HL-60 (cell line): ENCODE data around the gene HAUS8.

Experiments
- DNase-seq, 2 experiments: peaks; one replicate each; pipeline ENCODE4 v3.0.0-alpha.2; 2010 to 2020; ENCODE audit warnings: low read depth in 1 of 2, low spot score in 1 of 2
- H3K27ac ChIP-seq: fragments of 250-450 bp; sonication (Bioruptor Pico); replicated peaks from 2 replicates; pipeline ENCODE4 v1.5.1; 2020; ENCODE audit warnings: mild to moderate bottlenecking, moderate library complexity
- H3K27me3 ChIP-seq: fragments of 250-450 bp; sonication (Bioruptor Pico); 2 replicates; pipeline ENCODE4 v1.5.1; 2021; ENCODE audit warnings: mild to moderate bottlenecking, moderate library complexity; ENCODE audit not compliant: insufficient read depth, poor library complexity, severe bottlenecking
- H3K4me3 ChIP-seq: replicated peaks from 2 replicates; pipeline ENCODE4 v1.5.1; 2011; ENCODE audit warnings: mild to moderate bottlenecking, control low read depth, low read length; ENCODE audit not compliant: insufficient read depth
- CTCF ChIP-seq: IDR thresholded peaks from one replicate; pipeline ENCODE4 v1.5.1; 2011; ENCODE audit warnings: low read length, control low read depth, inconsistent platforms; ENCODE audit not compliant: insufficient read depth
- GABPA ChIP-seq: IDR thresholded peaks from 2 replicates; pipeline ENCODE4 v1.6.1; 2012; ENCODE audit warnings: low read depth
- POLR2AphosphoS5 ChIP-seq: IDR thresholded peaks from 2 replicates; pipeline ENCODE4 v1.6.1; 2012; ENCODE audit warnings: low read depth
- REST ChIP-seq: IDR thresholded peaks from 2 replicates; pipeline ENCODE4 v1.6.1; 2012; ENCODE audit warnings: low read depth; ENCODE audit not compliant: insufficient replicate concordance
- SPI1 ChIP-seq: IDR thresholded peaks from 2 replicates; pipeline ENCODE4 v1.6.1; 2012; ENCODE audit warnings: low read depth, mild to moderate bottlenecking, borderline replicate concordance

HAUS8 gene

GRCh38 chr19:17005000-17005399, 70.3 kb downstream of the HAUS8 start:
- no peak for TF ChIP-seq GABPA
- no peak for TF ChIP-seq POLR2AphosphoS5
- TF ChIP-seq CTCF, result no peak
- TF ChIP-seq REST, result no peak
- TF ChIP-seq SPI1, result no peak
- DNase-seq, result no peak
- H3K27ac ChIP-seq, result no peak overlapping the region
- H3K4me3 ChIP-seq, result no peak overlapping the region
- H3K27me3 ChIP-seq, result no peaks in the 10 kb centered on the region

GRCh38 chr19:17004386-17004785, 70.9 kb downstream of the HAUS8 start:
- no peak overlapping the region for H3K27ac ChIP-seq
- H3K27me3 ChIP-seq, result no peaks in the 10 kb centered on the region
- DNase-seq, result no peak
- H3K4me3 ChIP-seq, result no peak overlapping the region
- TF ChIP-seq REST, result no peak
- TF ChIP-seq CTCF, result no peak
- TF ChIP-seq GABPA, result no peak
- no peak for TF ChIP-seq POLR2AphosphoS5
- no peak for TF ChIP-seq SPI1

- TF ChIP-seq REST (no peak), SPI1 (no peak), CTCF (no peak)
- Histone ChIP-seq H3K27ac (no peak overlapping the region), H3K4me3 (no peak overlapping the region)
Observed at GRCh38 chr19:17002455-17002854, 72.8 kb downstream of the HAUS8 start.

More at GRCh38 chr19:17002455-17002854, 72.8 kb downstream of the HAUS8 start:
- no peak for DNase-seq
- H3K27me3 ChIP-seq, result no peaks in the 10 kb centered on the region
